Islet of Langerhans (tissue), 1 donor: ENCODE measurements around the gene PPP2R2C.

Experiments
- FAIRE-seq: peaks from one replicate; lab custom pipeline; 2011; peaks lifted over from hg19 to GRCh38; lab: Jason Lieb, UNC

PPP2R2C gene

DNA sequence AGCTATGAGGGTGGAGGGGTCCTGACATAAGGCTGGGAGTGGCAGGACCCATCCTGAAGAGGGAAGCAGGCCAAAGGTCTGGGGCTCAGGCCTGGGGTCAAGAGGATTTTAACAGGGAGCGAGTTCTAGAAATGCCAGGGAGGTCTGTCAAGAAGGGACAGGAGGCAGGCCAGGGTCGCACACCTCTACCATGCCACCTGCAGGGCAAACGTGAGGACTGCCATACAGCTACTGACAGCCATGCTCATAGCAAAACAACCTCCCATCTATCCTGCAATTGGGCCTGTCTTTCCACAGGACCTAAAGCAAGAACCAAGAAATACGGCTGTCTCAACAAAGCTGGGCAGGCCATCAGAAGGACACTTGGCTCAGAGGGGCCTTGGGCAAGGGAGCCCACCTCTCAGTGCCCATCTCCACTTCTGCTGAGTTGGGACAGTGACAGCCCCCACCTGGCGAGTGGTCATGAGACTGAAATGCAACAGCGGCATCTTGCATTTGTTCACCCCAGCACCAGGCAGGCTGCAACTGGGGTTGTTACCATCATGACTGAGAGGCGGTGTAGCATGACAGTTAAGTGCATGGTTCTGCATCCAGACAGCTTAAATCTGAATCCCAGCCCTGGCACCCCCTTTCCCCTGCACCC lies 110.0 kb downstream of the PPP2R2C start:
- FAIRE-seq, result no peak

DNA sequence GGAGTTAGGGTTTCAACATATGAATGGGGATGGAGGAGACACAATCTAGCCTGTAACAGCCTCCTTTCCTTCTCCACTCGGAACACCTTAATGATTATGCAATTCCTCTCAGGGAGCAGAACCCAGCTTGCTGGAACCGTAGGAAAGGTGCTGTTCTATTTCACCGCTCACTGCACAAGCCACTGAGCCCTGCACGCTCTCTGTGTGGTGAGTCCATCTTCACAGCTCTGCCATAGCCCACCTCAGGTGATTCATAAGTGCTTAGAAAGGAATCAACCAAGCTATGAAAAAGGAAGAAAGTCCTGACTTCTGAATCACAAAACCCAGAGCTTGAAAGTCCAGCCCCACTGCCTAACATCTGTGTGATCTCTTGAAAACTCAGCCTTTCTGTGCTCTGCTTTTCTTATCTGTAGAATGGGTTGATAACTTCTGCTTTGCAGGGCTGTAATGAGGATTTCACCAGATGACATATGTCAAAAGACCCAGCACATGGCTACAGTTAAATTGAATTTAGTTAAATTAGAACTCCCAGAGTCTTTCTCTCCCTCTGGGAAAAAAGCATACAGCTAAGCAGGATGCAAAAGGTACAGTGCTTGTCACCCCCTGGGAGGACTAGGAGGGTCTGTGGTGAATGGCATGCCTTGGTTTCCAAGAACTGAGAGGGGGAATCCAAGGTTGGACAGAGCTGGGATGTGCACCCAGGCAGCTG lies 111.2 kb downstream of the PPP2R2C start:
- FAIRE-seq, result no peak

DNA sequence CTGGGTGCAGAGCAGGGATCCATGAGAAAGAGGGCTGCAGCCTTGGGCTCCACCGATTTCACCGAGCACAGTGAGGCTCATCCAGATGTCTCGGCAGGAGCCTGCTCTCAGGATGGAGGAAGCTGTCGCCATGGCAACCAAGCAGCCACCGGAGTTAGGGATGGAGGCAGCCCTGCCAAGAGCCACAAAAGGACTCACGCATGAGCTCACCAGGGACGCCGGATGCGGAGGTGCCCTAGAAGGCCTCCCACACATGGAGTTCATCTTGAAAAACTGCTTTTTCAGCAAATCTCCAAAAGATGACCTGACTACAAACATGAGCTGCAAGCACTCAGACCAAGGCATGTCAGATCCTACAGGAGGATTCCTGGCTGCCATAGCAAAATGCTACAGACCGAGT lies 112.0 kb downstream of the PPP2R2C start:
- no peak for FAIRE-seq

DNA sequence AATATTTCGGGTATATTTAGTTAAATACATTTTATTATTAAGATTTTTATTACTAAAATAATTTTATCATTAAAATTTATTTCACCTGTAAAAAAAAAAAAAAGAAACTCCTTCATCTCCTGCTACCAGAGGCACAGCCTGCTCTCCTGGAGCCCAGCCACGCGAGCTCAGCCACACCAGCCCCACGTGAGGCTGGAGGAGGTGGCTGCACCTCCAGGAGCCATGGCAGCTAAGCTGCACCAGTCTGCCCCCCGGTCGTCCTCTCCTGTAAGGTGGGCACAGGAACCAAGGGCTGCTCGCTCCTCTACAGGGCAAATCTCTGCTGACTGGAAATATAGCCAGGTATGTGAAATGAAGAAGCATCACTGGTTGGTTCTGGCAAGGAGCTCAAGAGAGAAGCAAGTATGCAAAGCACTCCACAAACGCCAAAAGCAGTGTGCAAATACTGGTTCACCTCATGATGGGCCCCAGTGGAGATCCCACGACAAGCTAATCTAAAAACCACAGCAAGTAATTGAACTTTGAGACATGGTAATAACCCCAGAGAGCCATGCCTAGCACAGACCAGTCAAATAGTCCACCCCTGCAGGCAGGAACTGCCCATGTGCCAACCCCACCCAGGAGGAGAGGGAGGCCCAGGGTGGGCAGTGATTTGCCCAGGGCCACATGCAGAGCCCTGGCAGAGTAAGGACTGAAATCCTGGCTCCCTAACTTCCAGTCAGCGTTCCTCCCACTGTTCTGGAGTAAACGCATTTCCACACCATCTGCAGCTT lies 112.7 kb downstream of the PPP2R2C start:
- no peak for FAIRE-seq

DNA sequence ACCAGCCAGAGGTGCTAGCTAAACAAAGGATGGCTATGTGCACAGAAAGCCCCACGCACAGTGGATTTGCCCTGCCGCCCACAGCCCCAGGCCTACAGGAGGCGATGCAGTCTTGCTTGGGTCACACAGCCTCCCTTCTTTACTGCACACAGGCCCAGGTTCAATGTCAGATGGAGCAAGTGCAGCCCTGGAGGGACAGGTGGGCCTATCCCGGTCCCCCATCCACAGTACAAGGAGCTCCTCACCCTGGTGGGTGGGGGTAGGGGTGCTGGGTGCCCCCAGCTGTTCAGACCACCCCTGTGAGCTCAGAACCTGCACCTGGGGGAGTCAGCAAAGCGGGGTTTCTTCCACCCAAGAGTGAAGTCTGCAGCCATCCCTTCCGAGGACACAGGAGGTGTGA lies 114.9 kb downstream of the PPP2R2C start:
- FAIRE-seq, result no peak

DNA sequence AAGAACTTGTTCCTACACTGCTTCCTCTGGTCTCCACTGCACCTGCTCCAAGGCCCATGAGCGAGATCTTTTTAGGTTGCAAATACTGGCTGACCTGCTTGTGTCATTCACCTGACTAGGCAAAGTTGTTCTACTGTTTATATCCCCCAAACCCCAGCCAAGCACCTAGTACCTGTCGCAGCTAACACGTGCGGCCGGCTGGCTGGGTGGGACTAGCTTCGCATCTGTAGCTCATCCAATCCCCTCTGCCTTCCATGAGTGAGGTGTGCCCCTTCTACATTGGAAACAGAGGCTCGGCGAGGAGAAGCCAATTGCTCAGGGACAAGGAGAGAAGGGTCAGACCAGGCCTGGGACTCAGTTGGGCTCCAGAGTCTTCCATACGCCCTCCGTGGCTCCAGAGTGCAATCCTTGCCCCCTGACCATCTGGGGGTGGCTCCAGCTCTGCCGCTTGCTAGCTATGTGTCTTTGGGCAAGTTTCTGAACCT lies 116.3 kb downstream of the PPP2R2C start:
- FAIRE-seq, result no peak

DNA sequence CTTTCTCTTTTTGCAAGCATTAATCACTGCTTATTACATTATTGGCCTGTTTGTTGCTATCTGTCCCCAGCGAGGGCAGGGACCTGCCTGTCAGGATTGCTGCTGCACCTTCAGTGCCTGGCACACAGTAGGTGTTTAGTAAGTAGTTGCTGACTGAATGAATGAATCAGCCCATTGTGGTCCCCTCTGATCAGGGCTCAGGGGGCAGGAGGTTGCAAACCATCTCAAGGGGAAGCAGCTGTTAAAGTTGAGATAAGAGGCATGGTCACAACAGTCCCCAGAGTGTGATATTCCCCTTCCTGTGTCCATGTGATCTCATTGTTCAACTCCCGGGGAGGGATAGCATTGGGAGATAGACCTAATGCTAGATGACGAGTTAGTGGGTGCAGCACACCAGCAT lies 117.4 kb downstream of the PPP2R2C start:
- no peak for FAIRE-seq

DNA sequence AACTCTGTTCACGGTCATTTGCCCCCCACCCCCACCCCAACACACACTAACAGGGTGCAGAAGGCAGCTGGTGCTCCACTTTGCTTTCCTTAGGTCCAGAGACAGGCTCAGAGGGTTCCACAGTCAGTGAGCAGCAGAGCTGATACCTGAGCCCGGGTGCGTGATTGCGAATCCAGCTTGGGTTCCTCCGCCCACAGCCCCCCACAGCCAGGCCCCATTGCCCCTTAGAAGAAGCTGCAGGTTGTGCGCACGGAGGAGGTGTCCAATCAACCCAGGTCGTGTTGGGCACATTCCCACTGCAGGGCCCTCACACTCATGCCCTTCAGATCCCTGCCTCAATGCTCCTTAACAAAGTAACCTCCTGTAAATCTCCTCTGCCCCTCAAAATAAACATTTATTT lies 117.8 kb downstream of the PPP2R2C start:
- no peak for FAIRE-seq

DNA sequence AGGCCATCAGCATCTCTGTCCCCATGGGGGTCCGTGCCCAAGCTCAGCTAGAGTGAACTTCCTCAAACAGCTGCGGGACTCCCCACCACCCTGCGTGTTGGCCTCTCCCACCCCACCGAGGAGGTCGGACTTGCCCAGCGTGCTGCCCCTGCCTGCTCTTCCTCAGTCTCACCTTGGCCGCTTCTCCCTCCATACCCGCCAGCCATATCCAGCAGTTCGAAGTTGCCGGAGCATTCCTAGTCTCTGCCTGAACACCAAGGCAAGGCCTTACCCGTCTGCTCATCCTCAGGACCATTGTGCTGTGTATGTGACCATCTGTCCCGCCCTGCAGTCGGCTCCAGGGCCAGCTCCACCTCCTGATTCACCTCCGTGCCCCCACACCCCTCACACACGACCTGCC lies 118.3 kb downstream of the PPP2R2C start:
- FAIRE-seq, result no peak

DNA sequence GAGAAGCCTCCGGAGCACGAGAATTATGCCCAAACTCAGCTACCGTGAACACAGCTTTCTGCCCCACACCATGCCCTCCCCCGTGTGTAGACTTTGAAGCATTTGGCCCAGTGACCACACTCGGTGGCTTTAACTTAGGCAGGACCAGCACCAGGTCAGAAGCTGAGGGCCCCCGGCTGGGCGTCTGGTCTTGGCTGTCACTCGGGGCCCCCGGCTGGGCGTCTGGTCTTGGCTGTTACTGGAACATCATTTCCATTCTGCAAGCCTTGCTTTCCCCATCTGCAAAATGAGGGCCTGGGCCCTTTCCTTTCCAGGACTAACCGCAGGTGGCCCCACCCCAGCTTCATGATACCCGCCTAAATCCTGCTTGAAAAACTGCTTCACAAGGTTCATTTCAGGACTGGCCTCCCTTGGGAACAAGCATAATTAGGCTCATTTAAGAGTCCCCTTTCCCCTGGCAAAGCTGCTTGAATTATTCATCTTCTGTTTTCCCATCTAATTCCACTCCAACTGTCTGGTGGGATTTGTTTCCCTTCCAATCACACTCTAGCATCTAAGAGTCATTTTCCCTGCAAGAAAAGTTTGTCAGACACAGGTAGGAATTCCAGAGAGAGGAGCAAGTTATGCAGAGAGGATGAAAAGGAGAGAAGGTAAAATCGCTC lies 120.3 kb downstream of the PPP2R2C start:
- FAIRE-seq, result no peak

DNA sequence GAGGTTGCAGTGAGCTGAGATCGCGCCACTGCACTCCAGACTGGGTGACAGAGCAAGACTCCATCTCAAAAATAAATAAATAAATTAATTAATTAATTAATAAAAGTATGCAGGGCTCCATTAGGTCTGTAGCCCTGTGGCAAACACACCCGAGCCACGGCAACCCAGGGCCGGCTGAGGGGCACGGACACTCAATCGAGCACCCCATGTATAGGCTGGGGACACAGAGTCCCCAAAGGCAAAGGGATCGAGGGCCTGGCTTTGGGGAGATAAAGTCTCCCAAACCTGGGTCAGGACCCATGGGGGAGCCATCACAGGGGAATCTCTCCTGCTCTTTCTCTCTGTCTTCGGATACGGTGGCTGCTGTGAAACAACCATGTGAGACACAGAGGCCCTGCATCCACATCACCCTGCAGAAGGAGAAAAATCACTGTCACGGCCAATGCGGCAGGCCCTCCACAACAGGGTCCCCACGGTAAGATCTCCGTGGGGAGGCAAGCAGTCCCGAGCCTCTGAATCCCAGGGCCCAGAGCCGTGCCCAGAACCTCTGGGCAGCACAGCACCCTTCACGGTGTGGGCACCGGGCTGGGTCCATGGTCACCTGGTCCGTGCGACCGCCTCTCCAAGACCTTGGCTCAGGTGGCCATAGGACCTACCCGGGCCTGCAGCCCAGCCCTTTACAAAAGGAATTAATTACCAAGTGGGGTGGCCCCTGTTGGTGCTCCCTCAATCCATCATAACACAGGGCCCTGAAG lies 121.0 kb downstream of the PPP2R2C start:
- no peak for FAIRE-seq

DNA sequence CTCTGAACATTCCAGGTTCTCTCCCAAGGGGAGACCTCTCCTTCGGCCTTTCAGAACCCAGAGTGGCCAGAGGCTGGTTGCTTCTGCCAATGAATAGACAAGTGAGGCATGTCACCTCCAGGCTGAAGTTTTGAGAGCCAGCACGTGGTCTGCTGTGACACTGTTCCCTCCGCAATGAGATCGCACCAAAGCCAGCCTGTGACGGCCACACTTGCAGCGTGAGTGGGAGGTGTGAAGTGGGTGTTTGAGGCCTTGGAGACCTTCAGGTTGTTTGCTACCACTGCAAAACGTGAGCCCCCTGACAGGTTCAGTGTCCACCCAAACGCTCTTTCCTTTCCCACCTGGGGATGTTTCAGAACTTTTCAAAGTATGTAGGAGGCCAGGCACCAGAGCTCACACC lies 121.8 kb downstream of the PPP2R2C start:
- FAIRE-seq, result no peak

DNA sequence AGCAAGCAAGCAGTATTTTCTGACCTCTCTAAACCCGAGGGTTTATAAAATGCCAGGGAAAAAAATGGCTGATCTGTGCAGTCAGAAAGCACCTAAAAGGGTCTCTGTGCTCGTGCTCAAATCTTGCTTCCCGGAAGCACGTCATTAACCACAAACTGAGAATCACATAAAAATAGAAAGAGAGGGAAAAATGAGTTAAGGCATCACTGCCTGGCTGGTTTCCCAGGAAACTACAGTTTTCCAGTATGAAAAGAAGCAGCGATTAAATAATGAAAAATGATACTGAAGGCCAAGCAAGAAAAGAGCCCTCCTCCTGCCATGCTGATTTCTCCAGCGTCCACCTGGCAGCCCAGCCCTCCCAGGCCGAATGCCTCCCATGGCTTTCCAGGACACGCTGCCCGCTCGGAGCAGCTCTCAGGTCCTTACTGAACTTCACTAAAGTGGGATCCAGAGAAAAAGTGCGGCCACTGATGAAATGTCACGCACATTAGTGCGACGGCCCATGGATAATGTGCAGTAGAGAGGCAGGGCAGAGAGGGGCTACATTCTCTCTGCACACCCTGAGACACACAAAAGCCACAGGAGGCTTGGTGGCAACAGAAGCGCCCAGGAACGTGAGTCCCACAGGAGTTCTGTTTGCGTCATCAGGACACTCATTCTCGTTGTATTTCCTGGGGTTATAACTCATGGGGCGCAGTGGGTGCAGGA lies 122.4 kb downstream of the PPP2R2C start:
- FAIRE-seq, result no peak

DNA sequence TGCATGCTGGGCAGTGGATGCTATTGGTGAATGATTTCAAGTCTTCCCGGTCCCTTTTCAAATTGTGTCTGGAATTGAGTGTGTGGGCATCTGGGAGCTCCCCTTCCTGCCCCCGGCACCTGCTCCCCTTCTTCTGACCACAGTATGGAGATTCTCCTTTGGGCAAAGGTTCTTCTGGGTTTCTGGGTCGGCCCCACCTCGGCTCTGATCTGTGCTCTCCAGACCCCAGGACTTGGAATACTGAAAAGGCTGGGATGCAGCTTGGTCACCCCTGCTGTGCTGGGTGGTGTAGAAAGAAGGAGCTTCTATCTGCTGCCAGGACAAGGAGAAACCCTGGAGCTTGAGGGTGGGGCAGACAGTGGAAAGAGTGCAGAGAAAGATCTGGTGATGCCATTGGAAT lies 124.0 kb downstream of the PPP2R2C start:
- FAIRE-seq, result no peak

DNA sequence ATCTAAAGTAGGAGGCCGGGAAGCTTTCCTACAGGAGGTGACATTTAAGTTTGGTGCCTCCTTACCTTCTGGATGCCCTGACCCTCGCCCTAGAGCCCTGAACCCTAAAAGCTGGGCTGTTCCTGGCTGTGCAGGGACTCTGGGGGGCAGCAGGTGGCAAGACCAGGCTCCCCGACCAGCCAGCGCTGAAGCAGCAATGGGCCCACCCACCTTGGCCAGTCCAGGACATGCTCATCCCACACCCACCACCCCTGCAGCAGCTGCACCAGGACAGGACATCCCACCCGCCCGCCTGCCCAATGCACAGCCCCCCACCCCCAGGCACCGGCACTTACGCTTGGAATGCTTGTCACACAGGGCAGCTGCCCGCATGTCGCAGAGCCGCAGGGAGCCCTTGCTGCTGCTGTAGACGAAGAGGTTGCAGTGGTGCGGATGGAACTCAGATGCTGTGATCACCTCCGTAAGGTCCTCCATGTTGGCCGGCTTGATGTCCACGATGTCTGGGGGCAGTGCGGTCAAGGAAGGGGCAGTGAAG lies 124.8 kb downstream of the PPP2R2C start:
- no peak for FAIRE-seq

DNA sequence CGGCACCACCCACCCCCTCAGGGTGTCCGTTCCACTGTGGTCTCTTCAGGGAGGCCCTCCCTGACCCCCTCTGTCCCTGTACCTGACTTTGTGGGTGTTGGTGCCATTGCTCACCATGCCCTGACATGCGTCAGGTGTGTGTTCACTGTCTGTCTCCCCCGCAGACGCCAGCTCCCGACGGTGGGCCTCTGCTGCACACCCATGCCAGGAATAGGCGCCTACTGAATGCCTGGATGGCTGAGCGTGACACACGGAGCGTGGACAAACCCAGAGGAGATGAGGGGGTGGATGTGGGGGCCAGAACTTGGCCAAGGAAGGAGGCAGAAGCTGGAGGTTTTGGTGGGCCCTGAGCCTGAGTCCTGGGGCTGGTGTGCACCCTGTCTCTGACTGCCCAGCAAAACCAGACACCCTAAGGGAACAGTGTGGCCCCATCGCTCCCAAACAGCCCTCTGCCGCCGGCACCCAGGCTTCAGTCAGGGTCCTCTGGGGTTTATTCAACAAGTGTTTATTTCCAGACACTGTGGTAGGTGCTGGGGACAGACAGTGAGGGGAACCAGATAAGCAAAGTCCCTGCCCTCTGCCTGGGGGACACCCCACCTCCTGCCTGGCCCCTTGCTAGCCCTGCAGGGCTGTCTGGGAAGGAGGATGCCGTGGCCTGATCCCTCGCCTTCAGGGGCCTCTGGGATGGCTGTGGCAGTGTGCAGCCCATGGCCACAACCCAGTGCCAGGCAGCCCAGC lies 125.9 kb downstream of the PPP2R2C start:
- FAIRE-seq, result no peak

DNA sequence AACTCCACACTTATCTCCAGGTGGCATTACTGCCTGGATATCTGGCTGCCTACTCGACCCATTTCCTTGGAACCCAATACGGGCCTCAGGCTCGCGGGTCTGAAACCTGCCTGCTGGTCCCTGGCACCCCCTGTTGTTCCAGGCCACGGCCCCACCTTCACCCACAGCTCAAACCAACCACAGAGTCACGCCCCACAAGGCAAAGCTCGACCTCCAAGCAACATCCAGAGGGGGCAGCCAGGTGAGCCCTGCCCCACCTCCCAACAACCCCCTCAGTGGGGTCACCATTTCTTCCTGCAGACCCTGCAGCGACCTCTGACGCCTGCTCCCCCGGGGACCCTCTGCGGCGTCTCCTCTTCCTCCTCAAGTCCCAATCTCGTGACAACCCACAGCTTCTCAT lies 126.5 kb downstream of the PPP2R2C start:
- FAIRE-seq, result no peak

DNA sequence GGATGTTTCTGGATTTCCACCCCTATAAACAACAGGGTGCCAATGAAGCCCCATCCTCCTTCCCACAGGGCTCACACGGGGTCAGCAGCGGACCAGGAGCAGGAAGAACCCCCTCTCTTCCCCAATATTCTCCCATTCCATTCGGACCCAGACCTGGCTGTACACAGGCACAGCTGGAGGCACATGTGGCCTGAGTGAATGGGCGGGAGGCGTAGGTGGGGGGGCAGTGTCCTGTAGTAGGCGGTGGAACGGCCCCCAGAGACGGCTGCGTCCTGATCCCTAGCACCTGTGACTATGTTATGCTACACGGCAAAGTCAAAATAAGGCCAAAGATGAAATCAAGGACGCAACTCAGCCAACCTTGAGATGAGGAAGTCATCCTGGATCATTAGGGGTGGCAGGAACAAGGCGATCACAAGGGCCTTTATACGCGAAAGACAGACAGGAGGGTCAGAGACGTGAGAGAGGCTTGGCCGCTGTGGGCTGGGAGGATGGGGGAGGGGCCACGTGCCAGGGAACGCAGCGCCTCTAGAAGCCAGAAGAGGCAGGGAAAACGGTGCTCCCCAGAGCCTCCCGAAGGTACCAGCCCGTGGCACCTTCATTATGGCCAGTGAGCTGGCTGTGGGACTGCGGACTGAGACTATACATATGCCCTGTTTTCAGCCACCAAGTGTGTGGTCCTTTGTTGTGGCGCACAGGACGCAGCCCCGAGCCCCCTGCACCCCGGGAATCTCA lies 127.2 kb downstream of the PPP2R2C start:
- no peak for FAIRE-seq

DNA sequence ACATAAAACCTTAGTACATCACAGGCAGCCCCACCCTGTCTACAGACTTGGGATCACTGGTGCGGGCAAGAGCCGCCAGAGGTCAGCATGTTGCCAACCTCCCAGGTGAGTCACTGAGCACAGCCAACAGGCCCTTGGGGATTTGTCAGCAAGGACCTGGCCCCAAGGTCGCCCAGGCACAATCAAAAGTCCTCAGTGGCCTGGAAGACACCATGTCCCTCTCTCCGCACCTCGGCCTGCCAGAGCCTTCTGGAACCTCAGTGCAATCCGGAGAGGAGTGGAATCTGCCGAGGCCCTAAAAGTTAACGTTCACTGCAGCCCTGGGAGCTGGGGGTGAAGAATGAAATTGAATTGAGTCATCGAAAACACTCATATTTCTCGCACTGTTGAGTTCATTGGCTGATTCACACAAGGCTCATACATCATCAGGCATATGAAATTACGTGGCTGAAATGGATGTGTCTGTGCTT lies 128.4 kb downstream of the PPP2R2C start:
- no peak for FAIRE-seq
